AG09309 (cell line): ENCODE data around the gene TTC9B.

Experiments used
- DNase-seq: peaks from one replicate; pipeline ENCODE4 v3.0.0-alpha.2; 2010; ENCODE audit warnings: low read depth
- H3K4me3 ChIP-seq: 2 replicates; pipeline ENCODE4 v1.5.1; 2011; ENCODE audit warnings: mild to moderate bottlenecking, low read depth, low read length, moderate library complexity; ENCODE audit not compliant: control insufficient read depth
- TF ChIP-seq, protein P1 (sequence below): IDR thresholded peaks from 2 replicates; pipeline ENCODE4 v1.5.1; 2011; ENCODE audit warnings: mild to moderate bottlenecking, low read depth, low read length, inconsistent platforms; ENCODE audit not compliant: insufficient read depth, control insufficient read depth; ENCODE audit errors: missing control alignments

The TTC9B gene

DNA sequence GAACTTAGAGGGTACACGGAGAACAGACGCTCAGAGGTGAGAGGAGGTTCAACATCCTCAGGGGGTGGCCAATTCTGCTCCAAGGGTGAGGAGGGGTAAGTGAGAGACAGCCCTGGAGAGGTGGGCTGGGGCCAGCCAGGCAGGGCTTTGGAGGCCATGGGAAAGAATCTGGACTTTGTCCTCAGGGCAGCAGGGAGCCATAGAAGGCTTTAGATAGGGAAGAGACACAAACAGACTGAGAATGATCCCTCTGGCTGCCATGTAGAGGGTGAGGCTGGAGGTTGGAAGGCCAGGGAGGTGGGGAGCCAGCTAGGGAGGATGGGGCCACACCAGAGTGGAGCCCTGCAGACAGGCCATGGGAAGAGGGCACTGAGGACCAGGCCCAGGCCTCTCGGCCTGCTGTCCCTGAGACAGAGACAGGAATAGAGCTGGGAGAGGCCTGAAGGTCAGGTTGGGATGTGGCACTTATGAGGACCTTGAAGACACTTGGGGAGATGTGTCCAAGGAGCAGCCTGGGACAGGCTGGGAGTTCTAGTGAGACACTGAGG is 37.5 kb upstream of the TTC9B start:
- no peak for DNase-seq
- no peak overlapping the region for H3K4me3 ChIP-seq
- TF ChIP-seq, protein P1, sequence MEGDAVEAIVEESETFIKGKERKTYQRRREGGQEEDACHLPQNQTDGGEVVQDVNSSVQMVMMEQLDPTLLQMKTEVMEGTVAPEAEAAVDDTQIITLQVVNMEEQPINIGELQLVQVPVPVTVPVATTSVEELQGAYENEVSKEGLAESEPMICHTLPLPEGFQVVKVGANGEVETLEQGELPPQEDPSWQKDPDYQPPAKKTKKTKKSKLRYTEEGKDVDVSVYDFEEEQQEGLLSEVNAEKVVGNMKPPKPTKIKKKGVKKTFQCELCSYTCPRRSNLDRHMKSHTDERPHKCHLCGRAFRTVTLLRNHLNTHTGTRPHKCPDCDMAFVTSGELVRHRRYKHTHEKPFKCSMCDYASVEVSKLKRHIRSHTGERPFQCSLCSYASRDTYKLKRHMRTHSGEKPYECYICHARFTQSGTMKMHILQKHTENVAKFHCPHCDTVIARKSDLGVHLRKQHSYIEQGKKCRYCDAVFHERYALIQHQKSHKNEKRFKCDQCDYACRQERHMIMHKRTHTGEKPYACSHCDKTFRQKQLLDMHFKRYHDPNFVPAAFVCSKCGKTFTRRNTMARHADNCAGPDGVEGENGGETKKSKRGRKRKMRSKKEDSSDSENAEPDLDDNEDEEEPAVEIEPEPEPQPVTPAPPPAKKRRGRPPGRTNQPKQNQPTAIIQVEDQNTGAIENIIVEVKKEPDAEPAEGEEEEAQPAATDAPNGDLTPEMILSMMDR = no peak

DNA sequence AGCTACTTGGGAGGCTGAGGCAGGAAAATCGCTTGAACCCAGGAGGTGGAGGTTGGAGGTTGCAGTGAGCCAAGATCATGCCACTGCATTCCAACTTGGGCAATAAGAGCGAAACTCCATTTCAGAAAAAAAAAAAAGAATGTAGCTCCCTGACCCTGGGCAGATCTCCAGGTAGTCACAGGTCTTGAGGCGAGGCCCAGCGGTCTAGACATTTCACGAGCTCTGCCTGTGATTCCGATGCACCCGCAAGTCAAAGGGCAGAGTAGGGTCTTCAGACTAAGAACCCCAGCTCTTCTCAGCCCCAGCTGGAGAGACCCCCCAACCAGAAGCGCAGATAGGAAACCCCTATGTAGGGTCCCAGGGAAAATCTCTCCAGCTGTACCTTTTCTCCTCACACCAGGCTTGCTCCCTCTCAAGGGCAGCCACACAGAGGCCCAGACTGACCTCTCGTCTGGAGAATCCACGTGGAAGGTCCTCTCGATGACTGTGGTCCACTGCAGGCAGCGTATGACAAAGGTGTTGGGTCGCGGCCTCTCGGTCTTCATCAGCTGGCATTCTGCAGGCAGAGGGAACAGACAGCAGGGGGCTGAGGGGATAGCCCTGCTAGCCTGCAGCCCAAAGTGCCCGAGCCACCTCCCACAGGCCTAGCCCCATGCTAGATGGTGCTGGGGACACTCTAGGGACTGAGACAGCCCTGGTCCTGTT is 36.7 kb upstream of the TTC9B start:
- TF ChIP-seq, protein P1 = no peak
- no peak overlapping the region for H3K4me3 ChIP-seq
- no peak for DNase-seq

DNA sequence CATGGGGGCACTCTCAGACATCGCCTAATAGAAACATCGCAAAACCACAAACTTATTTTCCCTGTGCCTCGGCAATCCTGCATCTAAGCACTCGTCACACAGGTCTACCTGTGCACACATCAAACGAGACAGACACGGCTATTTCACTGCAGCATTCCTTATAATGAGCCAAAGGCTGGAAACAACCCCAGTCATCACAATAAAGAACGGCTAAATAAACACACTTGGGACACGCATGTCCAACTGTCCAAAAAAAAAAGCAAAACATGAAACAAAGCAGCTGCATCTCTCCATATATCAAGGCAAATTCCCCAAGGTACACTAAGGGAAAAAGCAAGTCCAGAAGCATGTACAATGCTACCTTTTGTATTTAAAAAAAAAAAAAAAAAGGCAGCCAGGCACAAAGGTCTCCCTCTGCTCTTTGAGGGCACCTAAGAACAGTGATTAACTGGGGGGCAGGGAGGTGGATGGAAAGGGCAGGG is 35.5 kb upstream of the TTC9B start:
- H3K4me3 ChIP-seq = no peak overlapping the region
- TF ChIP-seq, protein P1 = no peak
- no peak for DNase-seq

DNA sequence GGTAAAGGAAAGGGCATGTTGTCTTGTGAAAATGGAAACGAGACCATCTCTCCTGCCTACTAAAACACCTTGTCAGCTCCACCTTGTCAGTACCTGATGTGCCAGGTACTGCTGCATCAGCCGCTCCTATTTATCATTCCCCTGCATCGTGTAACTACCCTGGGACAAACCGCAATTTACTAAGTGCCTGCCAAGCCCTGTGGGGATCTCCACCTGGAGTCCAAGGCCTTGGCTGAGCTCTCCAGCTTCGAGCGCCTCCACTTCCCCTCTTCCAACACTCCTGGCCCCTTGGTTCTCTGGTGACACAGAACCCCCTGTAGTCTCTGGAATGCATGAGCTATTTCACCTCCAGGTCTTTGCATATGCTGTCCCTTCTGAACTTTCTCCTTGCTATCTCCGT is 34.2 kb upstream of the TTC9B start:
- H3K4me3 ChIP-seq = no peak overlapping the region
- TF ChIP-seq, protein P1 = no peak
- DNase-seq = no peak

DNA sequence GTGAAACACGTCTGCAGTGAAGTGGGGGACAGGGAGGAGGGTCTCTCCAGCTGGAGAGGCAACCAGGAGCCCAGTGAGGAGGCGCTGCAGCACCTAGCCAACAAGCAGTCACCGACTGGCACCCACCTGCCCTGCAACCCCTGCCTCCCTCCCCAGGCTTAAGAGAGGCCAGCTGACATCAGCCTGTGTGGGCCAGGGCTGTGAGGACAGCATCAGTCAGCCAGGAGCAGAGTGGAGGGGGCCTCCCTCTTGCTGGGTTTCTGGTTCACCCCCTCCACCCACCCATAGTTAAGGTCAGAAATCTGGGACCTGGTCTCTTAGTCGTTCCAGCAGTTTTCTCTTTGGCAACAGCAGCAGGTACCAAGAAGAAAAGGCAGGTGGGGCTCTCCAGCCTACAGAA is 33.8 kb upstream of the TTC9B start:
- TF ChIP-seq, protein P1 = no peak
- DNase-seq = no peak

DNA sequence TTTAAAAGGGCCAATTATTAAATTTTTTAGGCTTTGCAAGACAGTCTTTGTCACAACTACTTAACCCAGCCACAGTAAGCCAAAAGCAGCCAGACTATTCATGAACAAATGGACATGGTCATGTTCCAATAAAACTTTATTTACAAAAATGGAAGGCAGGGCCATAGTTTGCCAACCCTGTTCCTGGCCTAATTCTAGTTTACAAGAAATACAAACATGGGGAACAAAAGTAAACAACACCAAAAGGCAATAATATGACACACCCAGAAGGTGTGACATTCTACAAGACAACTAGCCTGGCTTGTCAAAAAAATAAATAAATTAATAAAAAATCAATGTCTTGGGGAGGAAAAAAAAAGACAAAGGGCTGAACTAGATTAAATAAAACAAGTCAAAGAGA is 33.1 kb upstream of the TTC9B start:
- no peak for DNase-seq
- TF ChIP-seq, protein P1 = no peak
- no peak overlapping the region for H3K4me3 ChIP-seq

More for the DNA sequence above, 33.8 kb upstream of the TTC9B start:
- H3K4me3 ChIP-seq = no peak overlapping the region
